Transverse colon (tissue), 3 donors: ENCODE measurements around the gene RMDN2.

Source experiments
- POLR2A ChIP-seq: fragments of 450-650 bp; IDR thresholded peaks from one replicate; pipeline ENCODE4 v1.6.1; 2016; ENCODE audit warnings: antibody characterized with exemption, mild to moderate bottlenecking, moderate library complexity
- TF ChIP-seq, protein P1 (sequence below), 5 experiments: fragments of 200-600 bp in 3 of 5; fragments of 450-650 bp in 2 of 5; sonication (generic) in 3 of 5; IDR thresholded peaks; 1 replicate in 2 of 5; 2 replicates in 3 of 5; pipeline ENCODE4 v1.5.1; 2016 to 2017; ENCODE audit warnings: antibody characterized with exemption in 5 of 5, inconsistent platforms in 3 of 5, mild to moderate bottlenecking in 2 of 5, moderate library complexity in 1 of 5

DNA sequence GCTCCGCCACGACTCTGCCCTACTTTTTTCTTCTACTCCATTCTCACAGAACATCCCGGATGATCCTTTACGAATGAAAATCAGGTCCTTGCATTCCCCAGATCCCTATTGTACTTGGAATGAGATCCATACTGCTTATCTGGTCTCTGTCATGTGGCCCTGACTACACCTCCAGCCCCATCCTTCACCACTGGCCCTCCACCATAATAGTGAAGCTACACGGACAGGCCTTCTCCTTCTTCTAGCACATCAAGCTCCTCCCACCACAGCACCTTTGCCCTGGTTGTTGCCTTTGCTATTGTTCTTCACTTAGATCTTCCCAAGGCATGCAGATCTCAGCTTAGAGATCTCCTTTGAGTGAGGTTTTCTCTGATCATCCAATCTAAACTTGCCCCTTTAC lies 20.1 kb upstream of the RMDN2 start:
- TF ChIP-seq, protein P1, sequence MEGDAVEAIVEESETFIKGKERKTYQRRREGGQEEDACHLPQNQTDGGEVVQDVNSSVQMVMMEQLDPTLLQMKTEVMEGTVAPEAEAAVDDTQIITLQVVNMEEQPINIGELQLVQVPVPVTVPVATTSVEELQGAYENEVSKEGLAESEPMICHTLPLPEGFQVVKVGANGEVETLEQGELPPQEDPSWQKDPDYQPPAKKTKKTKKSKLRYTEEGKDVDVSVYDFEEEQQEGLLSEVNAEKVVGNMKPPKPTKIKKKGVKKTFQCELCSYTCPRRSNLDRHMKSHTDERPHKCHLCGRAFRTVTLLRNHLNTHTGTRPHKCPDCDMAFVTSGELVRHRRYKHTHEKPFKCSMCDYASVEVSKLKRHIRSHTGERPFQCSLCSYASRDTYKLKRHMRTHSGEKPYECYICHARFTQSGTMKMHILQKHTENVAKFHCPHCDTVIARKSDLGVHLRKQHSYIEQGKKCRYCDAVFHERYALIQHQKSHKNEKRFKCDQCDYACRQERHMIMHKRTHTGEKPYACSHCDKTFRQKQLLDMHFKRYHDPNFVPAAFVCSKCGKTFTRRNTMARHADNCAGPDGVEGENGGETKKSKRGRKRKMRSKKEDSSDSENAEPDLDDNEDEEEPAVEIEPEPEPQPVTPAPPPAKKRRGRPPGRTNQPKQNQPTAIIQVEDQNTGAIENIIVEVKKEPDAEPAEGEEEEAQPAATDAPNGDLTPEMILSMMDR (IDR thresholded peaks at IDR 0.05): no peak
- no peak for TF ChIP-seq POLR2A
